Upper lobe of left lung (tissue), 4 donors: ENCODE results near the gene CARF.

Experiments
- CTCF ChIP-seq, 6 experiments: fragments of 450-650 bp in 4 of 6; fragments of 200-600 bp in 2 of 6; sonication (generic) in 2 of 6; IDR thresholded peaks; one replicate each; pipeline ENCODE4 v1.5.1; 2016 to 2019; ENCODE audit warnings: antibody characterized with exemption in 6 of 6
- EP300 ChIP-seq, 4 donors: sonication (generic); formaldehyde crosslinking; IDR thresholded peaks; one replicate each; pipeline ENCODE4 v1.5.1; 2017; ENCODE audit warnings: antibody characterized with exemption in 4 of 4, control low read depth in 2 of 4
- POLR2A ChIP-seq, 4 donors: fragments of 450-650 bp; IDR thresholded peaks; one replicate each; pipeline ENCODE4 v1.5.1; 2016 to 2017; ENCODE audit warnings: antibody characterized with exemption in 4 of 4, mild to moderate bottlenecking in 2 of 4

- no peak for TF ChIP-seq POLR2A (IDR thresholded peaks at IDR 0.05)
- TF ChIP-seq CTCF (IDR thresholded peaks at IDR 0.05) = no peak
- no peak for TF ChIP-seq EP300 (IDR thresholded peaks at IDR 0.05)
Measured at GRCh38 chr2:203003716-203004115, 91.6 kb downstream of the CARF start.
